Thoracic aorta (tissue), 2 donors: ENCODE data around the gene TAS1R3. TPM values are rescaled to one million over a fixed set of nuclear protein-coding genes. Genes with fewer than 3 reads are reported as not detected.

Experiments used
- ATAC-seq: fragments of 150-250 bp; one replicate; pipeline ENCODE4 v1.8.0; 2017; ENCODE audit warnings: low read depth; ENCODE audit not compliant: insufficient number of reproducible peaks, low FRiP score
- DNase-seq: peaks from one replicate; pipeline ENCODE4 v3.0.0-alpha.2; 2020; ENCODE audit warnings: low spot score
- H3K27ac ChIP-seq, 2 donors: fragments of 200-600 bp; sonication (generic); 1 replicate in 1 of 2; 2 replicates in 1 of 2; pipeline ENCODE4 v1.5.1; 2016; ENCODE audit warnings: mild to moderate bottlenecking in 2 of 2, moderate library complexity in 2 of 2
- H3K27me3 ChIP-seq: fragments of 200-600 bp; sonication (generic); replicated peaks from 2 replicates; pipeline ENCODE4 v1.6.0; 2016; ENCODE audit warnings: mild to moderate bottlenecking; ENCODE audit not compliant: insufficient read depth
- H3K36me3 ChIP-seq: fragments of 200-600 bp; sonication (generic); one replicate; pipeline ENCODE4 v1.5.1; 2016
- H3K4me1 ChIP-seq, 2 donors: fragments of 200-600 bp; sonication (generic); 1 replicate in 1 of 2; 2 replicates in 1 of 2; pipeline versions ENCODE4 v1.5.1 to v1.6.0; 2016; ENCODE audit warnings: low read depth in 2 of 2, mild to moderate bottlenecking in 1 of 2; ENCODE audit not compliant: control insufficient read depth in 1 of 2
- H3K4me3 ChIP-seq: fragments of 200-600 bp; sonication (generic); 2 replicates; pipeline ENCODE4 v1.5.1; 2016; ENCODE audit warnings: mild to moderate bottlenecking
- H3K9me3 ChIP-seq: fragments of 200-600 bp; sonication (generic); 2 replicates; pipeline ENCODE4 v1.5.1; 2016
- total RNA-seq, 2 donors: library from RNA; depleted of rRNA; stranded (reverse); fragments of >200 nt; gene quantifications; one replicate each; pipeline versions ENCODE4 v1.1.0 to v1.2.3, GENCODE V29; 2016
- TF ChIP-seq, protein P1 (sequence below): fragments of 200-600 bp; sonication (generic); IDR thresholded peaks from one replicate; pipeline ENCODE4 v1.5.1; 2019; ENCODE audit warnings: antibody characterized with exemption

Gene TAS1R3
- total RNA-seq, 2 donors from 2014 or later, result 0.14 TPM; not detected in 1

DNA sequence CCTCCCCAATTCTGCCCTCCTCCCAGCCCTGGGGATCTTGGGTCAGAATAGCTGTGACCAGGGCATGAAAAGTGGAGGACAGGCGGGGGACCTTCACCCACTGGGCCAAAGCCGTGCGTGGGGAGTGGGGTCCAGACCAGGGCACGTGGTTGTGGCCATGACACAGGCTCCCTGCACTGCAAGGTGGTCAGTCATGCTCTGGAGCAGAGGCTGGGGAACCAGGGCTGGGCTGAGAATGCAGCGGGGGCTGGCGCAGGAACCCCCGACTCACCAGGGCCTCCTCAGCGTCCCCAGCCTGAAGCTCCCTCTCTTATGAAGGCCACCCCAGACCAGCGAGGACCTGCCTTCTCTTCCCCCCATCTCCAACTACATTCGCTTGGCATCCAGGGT is 15.4 kb downstream of the TAS1R3 start:
- no peak overlapping the region for H3K27ac ChIP-seq
- DNase-seq, result no peak

DNA sequence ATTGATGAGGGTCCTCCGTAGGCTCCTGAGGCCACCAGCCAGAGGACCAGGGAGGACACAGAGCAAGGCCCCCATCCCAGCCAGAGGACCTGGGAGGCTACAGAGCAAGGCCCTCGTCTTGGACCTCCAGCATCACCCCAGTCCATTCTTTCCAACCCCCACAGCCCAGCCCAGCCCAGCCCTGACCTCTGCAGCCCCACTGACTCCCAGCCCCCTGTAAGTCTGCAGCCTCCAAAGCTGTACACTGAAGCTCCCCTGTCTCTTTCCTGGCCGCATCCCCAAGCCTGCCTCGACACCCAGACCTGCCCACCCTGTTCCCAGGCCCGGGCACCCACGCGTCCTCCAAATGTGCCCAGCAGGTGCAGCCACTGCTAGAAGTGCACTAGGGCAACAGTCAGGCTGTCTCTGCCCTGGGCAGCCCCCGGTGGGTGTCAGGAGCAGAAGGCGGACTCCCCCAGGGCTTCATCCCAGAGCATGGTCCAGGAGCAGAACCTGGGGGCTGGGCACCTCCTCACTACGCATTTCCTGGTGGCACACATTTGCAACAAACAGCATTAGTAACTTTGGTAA is 16.0 kb downstream of the TAS1R3 start:
- peaks cover 28 to 54% of the 10 kb centered on the region in 2 donors for H3K4me1 ChIP-seq
- H3K27me3 ChIP-seq, result no peaks in the 10 kb centered on the region
- peak overlapping the region; percentile 79 for H3K4me3 ChIP-seq
- ATAC-seq, result no peak
- no peaks in the 10 kb centered on the region for H3K36me3 ChIP-seq
- H3K27ac ChIP-seq, result peak overlapping the region in 1 of 2 donors; percentile 20
- DNase-seq, result no peak
- TF ChIP-seq, protein P1, sequence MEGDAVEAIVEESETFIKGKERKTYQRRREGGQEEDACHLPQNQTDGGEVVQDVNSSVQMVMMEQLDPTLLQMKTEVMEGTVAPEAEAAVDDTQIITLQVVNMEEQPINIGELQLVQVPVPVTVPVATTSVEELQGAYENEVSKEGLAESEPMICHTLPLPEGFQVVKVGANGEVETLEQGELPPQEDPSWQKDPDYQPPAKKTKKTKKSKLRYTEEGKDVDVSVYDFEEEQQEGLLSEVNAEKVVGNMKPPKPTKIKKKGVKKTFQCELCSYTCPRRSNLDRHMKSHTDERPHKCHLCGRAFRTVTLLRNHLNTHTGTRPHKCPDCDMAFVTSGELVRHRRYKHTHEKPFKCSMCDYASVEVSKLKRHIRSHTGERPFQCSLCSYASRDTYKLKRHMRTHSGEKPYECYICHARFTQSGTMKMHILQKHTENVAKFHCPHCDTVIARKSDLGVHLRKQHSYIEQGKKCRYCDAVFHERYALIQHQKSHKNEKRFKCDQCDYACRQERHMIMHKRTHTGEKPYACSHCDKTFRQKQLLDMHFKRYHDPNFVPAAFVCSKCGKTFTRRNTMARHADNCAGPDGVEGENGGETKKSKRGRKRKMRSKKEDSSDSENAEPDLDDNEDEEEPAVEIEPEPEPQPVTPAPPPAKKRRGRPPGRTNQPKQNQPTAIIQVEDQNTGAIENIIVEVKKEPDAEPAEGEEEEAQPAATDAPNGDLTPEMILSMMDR, result no peak
- no peaks in the 10 kb centered on the region for H3K9me3 ChIP-seq

More for the DNA sequence above, 15.4 kb downstream of the TAS1R3 start:
- ATAC-seq, result no peak
- Histone ChIP-seq H3K27me3 (no peaks in the 10 kb centered on the region), H3K4me1 (peaks cover 24 to 48% of the 10 kb centered on the region in 2 donors), H3K4me3 (no peak overlapping the region), H3K36me3 (no peaks in the 10 kb centered on the region), H3K9me3 (no peaks in the 10 kb centered on the region)
- TF ChIP-seq, protein P1, result no peak

DNA sequence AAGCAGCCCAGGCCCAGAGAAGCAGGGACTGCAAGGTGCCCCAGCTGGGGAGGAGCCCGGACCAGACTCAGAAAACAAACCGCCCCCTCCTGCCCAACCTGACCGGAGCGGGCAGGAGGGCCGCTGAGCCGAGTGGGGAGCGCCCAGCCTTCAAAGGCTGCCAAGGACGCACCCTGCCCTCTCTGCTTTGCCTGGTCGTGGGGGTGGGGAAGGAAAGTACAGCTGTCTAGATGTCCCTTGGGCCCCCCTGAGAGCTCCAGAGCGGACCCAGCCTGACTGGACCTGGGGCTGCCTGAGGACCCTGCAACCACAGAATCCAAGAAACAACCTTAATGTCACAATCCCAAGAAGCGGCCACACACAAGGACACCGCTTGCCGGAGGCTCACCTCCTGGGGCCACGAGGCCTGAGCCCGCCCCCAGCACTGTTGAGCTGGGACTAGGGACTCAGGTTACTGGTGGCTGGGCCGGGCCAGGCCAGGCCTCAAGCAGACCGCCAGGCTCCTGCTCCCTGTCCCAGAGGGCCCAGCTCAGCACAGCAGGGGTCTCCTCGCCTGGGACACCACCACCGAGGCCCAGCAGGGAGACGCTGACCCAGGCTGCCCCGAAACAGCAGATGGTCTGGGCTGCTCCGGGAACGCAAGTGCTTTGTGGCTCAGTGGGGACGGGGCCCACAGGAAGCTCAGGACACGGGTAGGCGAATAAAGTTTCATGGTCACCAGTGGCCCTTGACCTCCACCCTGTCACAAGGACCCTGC is 16.8 kb downstream of the TAS1R3 start:
- H3K27ac ChIP-seq, result peak overlapping the region in 1 of 2 donors; percentile 20
- no peaks in the 10 kb centered on the region for H3K27me3 ChIP-seq
- DNase-seq, result no peak
- H3K9me3 ChIP-seq, result no peaks in the 10 kb centered on the region
- peaks cover 28 to 61% of the 10 kb centered on the region in 2 donors for H3K4me1 ChIP-seq
- no peak for ATAC-seq
- peak overlapping the region; percentile 79 for H3K4me3 ChIP-seq
- TF ChIP-seq, protein P1, result no peak
- H3K36me3 ChIP-seq, result no peaks in the 10 kb centered on the region

DNA sequence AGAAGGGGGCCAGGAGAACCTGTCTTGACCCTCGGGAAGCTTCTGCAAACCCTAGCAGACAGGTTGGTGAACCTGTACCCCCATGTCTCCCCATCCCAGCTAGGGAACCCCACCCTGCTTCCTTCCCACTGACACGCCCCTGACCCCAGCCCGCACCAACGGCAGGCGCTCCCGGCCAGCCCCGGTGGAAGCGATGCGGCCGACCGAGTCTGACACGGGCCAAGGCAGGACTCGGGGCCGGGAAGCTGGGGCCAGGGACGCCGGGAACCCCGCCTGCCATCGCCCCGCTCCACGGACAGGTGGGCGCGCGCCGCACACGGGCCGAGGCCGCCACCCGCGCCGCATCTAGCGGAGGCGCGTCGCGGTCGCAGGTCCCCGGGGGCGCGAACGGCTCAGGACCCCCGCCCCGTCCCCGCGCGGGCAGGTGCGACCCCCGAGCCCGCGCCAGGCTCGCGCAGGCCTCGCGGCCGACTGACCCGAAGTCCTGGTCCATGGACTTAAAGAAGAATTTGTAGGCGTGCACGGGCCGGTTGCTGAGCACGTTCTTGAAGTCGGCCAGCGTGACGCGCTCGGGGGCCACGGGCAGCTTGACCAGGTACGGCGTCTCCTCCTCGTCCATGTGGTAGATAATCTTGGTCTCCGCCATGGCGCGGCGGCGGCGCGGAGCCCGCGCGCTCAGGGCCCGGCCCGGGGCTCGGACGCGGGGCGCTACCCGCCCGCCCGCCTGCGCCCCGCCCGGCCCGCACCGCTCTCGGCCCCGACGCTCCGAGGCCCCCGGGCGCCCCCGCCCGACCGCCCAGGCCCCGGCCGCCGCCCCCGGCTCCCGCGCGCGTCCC is 17.6 kb downstream of the TAS1R3 start:
- TF ChIP-seq, protein P1, result no peak
- Histone ChIP-seq H3K9me3 (no peaks in the 10 kb centered on the region), H3K27me3 (no peaks in the 10 kb centered on the region), H3K4me1 (peaks cover 28 to 69% of the 10 kb centered on the region in 2 donors), H3K36me3 (peaks cover 3% of the 10 kb centered on the region), H3K27ac (peak overlapping the region in 1 of 2 donors; percentile 20), H3K4me3 (peak overlapping the region; percentile 79)
- DNase-seq, result no peak
- ATAC-seq, result peak; percentile 16
